GM18858 (cell line): ENCODE data around the gene NTRK3.

Source experiments
- ATAC-seq: cut with Tn5 transposase; IDR thresholded peaks from one replicate; pipeline ENCODE4 v1.9.1; 2021; ENCODE audit not compliant: unreplicated experiment

The NTRK3 gene

DNA sequence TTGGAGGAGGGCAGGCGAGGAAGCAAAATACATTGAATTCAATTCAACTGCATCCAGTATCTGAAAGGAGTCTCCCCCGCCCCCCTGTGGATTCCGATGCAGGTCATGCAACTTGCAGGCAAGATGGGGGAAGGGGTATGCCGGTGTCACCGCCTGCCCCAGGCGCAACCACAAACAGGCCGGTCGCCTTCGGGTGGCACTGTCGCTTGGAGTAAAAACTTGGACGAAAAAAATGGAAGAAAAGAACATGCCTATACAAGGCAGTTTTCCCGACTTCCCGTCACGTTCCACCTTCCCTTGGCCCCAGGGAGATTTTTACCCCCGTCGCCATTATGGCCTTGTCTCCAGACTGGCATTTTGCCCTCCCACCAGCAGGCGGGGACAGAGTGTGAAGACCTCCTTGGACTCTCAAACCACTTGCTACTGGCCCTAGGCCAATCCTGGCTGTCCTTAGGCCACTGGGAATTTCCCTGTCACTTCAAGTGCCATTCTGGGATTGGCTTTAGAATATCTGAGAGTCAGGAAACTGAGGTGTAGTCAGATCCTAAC, 1.6 kb upstream of the NTRK3 start:
- no peak for ATAC-seq

DNA sequence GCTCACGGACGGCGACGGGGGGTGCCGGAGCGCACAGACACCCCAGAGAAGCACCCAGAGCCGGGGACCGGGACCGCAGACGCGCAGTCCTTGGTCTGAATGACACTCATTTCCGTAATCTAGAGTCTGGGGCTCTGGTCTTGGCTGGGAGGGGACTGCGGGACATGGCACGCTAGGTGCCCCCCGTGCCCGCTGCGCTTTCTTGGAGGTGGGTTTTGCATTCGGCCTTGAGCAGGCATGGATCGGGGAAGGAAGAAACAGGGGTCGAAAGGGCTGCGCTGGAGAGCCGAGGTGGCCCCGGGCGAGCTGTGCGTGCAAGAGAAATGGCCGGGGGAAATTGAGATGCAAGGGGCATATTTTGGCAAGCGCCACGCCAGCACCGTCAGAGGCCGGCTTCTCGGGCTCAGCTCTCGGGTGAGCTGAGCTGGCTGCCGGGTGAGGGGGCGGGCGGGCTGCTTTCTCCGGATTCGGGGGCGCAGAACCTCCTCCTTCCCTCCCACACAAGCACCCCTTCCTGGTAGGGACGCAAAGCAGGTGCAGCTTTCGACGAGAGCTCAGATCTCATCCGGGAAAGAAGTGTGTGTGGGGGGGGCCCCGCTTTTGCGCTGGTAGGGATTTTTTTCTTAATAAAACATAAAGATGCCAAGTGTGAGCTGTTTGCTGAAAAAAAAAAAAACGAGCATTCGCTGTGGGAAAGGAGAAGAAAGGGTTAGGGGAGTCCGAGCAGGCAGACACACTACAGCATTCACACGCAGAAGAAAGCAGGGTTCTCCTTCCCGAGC, 963 bp upstream of the NTRK3 start:
- ATAC-seq = no peak

DNA sequence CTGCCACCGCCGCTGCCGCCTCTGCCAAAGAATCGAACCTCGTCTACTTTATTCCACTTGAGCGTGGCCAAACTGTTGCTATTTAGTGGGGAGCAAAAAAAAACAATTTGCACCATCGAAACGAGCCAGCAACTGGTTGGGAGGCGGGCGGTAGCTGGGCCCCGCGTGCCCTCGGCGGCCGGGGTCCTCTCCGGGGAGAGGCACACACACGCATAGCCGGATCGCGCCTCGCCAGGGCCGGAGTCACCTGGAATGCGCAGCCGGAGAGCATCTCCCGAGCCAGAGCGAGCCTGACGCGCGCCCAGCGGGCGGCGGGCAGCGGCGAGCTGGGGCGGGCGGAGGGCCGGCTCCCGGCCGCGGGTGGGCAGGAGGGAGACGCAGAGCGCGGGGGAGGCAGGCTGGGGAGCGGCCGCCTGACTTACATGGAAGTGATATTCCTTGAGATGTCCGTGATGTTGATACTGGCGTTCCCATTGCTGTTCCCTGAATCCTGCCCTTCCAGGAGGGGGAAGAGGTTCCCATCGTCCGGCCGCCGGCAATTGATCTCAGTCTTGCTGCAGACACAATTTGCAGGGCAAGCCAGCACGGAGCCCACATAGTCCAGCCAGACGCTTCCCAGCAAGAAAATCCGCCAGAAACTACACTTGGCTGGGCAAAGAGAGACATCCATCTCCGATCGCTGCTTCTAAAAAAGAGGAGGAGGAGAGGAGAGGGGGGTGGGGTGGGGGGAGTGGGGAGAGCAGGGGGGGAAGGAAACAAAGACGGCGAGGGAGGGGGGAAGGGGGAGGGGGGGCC, 858 bp downstream of the NTRK3 start:
- ATAC-seq = no peak

DNA sequence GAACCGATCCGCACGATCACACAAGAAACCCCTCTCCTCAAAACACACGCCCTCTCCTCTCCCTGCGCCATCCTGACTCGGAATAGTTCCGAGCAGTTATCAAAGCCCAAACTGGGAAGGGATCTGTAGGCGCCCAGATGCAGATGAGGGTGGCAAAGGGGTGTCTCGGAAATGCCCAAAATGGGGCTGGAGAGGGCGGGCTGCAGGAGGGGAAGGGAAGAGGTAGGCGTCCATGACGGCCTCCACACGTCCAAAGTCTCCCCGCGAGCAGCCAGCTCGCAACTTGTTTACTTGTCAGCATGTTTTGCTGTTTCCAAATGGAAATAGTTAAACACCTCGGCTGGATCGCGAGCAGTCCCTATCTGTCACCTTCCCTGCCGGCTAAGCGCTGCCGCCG, 1.5 kb downstream of the NTRK3 start:
- ATAC-seq = no peak

DNA sequence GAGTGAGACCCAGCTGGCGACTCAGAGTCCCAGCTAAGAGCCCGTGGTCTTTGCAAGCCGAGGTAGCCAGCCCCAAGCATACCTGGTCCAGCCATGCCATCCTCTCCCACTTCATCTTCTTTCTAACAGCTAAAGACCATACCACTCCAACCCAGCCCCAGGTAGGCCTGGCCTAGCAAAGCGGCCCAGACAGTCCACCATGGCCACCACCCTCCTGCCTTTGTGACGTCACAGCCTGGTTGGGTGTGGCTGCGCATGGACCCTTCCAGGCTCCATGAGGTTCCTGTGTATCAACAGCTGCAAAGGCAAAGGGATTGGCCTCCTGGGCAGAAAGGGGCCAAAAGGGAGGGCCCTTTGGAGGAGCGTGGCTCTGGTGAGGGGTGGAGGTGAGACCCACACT, 4.1 kb downstream of the NTRK3 start:
- no peak for ATAC-seq

DNA sequence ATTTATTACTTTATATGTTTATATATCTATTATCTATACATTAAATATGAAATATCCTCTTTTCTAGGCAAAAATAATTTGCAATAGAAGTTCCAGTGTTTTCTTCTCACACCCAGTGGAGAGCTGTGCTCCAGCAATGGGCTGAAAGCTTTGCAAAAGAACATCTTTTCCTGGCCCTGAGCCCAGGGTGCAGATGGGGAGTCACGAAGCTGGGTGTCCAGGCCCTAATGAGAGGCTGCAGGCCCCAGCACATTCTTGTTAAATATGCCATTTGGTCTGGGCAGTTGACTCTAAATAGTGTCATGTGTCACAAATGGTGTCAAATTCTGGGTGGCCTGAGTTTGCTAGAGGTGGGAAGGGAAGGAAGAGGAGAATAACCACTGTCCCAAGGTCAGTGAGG, 5.7 kb downstream of the NTRK3 start:
- ATAC-seq = no peak

DNA sequence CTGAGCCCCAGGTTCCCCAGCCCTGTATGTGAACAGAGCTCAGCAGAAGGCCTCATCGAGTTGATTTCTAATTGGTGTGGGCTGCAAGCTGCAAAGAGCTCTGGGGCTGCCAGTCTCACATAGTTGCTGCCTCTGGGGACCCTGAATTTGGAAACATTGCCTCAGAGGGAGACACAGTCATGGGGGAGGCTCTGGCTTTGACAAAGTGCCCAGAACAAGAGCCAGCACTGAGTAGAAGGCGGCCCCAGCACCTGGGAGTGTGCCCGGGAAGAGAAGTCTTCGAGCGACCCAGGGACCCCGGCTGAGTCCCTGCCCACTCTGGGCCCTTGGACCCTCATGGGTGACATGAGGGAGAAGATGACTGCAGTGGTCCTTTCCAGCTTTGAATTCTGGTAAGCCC, 7.3 kb downstream of the NTRK3 start:
- no peak for ATAC-seq

DNA sequence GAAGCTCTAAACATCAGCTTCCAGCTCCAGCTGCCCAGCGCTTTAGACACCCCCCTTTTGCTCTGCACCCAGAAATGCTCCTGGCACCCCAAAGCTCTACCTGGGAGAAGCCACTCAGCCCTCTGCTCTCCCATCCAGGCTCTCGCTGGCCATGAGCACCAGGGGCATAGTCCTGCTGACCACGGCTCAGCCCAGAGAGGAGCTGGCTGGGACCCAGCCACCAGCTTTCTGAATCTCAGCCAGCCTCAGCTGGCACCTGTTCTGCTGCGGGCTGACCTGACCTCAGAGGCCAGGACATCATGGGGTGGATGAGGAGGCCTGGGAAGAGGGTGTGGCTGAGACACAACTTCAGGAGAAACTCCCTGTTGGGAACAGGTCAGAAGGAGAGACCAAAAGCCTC, 8.6 kb downstream of the NTRK3 start:
- no peak for ATAC-seq

DNA sequence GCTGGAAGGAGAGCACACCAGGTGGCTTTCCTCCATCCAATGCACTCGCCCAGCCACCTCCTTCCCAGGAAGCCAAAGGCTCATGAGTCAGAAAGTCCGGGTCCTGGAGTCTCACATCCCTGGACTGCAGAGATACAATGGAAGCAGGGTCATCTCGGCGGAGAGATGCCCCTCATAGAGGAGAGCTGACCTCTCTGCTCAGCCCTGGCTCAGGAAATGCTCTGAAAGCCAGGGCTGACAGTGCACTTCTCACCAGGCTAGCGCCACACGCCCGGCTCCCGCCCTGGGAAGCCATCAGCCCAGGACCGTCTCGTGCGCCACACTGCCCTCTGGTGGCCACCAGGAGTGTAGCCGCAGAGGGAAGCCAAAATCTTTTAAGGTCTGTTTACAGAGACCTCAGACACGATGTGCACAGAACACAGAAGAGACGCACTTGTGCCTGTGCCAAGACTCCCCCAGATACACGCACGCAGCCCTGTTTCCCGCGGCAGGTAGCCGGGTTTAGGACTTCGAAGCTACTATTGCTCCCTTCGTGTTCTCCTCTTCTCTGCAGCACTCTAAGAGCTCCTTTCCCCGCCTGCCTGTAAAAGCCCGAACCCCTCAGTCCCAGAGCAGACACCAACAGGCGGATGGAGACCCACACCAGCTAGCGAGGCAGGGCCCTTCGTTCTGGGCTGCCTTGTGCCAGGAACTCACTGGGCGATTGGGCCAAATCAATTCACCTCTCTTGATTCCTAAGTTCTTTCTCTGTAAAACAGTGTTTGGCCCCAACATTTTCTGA, 9.7 kb downstream of the NTRK3 start:
- ATAC-seq = peak; percentile 53

DNA sequence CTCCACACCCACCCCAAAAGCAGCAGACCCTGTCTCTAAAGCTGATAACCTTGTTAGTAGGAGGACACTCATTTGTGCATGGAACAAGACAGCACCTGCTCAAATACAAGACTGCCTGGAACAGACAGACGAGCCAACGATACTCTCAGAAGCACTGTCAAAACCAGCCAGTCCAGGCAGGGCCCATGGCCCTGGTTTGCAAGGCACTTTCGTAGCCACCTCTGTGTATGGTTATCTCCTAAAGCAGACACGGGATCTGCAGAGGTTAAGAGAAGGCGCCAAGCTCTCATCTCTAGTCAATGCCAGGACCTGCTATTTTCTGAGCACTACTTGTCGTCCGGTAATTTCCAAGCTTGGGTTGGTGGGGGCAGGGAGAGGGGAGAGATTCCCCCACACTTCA, 10.5 kb downstream of the NTRK3 start:
- no peak for ATAC-seq

DNA sequence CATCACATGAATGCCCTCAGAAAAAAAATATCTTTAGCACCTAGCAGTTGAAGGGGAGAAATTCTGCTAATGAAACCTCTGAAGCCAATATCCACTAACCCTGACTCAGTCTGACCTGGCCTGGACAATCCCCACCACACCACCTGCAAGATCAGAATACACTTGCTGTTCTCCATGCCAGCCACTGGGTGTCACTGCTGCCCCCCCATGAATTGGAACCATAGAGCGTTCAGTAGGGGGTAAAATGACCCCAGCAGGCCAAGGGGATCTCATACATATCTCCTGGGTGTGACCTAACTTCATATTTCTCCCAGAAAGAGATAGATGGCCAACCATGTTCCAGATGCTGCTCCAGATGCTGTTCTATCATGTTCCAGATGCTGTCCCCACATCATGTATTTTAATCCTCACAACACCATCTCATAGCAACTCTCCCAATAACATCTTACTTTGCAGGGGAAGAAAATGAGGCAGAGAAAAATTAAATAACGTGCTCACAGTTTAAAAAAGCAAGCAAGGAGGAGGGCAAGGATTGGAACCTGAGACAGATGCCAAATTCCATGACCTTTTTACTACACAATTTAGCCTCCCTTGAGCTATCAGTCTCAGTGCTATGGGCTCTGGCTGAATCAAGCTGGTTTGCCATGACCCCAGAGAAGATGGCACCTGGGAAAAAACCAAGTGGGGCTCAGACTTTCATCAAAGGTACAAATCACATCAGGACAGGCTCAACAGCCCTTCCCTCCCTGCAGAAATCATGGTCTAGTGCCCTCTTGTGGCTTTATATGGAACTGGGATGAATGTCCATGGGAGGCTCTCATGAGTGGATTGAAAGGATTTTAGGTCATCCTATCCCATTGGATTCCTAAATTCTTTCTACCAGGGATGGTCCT, 12.4 kb downstream of the NTRK3 start:
- ATAC-seq = peak; percentile 42

DNA sequence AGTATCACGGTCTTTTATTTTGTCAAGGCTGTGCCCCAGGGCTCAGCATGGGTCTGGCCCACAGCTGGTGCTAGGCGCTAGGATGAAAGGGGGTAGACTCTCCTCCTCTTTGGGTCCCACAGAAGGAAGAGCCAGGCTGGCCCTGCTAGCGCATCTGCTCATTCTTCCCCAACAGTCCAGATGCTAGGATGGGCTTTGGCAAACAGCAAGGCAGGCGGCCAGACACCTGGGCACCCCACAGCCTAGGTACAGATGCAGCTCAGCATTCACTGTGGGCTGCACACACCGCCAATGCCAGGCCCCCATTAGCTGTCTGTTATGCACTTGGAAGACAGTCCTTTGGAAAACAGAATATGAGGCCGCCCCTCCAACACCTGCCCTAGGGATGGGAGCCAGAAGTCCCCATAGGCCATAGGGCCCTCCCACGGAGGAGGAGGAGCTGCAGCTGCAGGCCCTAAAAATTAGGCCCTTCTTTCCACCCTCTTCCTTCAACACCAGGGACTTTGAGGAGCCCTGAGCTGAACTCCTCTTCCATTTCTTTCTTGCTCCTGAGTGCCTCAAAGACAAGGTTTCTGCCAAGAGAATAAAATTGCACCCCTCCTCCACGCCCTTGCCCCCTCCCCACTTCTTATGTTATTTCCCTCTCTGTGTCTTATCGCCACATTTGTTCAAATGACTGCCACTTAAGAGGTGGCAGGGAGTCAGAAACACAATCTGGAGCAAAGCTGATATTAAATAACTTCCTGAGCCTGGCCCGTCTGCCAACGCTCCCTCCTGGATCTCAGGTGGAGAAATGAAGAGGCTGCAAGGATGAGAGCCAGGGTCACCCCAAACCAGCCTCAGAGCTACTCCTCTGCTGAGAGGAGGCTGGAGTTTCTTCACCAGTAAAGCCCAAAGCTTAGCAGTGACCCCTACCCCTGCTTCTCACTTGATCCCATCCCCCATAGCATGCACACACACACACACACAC, 13.7 kb downstream of the NTRK3 start:
- no peak for ATAC-seq

DNA sequence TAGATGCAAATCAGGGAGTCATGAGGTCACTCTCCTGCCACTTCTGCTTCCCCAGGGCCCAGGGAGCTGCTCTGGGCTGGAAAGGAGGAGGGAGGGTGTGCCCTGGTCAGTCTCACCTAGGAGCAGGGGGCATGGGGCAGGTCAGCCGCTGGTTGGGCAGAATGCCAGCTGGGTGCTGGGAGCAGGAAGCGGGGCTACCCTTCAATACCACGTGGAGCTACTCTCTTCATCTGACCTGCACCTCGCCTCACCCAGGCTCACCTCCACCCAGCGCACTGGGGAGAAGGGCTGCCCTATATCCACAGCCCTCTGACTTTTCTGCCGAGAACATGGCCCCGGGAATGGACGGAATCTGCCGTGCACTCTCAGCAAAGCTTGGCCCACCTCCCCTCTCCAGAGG, 15.1 kb downstream of the NTRK3 start:
- no peak for ATAC-seq

DNA sequence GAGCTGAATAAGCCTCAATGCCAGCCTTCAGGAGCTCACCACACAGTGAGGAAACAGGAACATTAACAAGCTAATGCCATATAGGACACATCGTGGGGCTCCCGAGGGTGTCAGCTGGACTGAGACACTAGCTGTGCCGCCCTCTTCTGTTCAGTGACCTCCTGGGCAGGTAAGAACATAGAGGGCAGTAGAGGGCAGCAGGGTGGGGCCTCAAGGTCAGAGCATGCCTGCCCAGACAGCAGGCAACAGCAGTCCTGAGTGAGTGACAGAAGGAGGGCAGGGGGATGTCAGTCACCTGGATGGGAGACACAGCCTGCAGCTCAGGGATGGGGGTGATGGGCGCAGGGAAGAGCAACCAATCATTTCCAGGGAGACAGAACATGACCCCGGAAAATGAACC, 15.5 kb downstream of the NTRK3 start:
- ATAC-seq = no peak

DNA sequence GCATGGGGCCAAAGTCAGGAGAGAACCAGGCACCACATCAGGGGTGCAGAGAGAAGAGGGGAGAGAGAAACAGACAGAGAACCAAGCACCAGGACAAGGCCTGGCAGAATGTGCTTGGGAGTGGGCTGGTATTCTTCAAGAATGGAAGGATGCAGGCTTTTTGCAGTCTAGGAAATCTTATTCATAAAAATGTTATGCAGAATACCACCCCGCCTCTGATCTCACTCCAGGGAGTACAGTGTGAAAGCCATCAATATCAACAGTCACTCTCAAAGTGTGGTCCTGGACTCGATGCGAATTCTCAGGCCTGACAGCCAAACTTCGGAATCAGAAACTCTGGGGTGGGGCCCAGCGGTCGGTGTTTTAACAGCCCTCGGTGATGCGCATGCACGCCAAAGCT, 16.9 kb downstream of the NTRK3 start:
- ATAC-seq = no peak

DNA sequence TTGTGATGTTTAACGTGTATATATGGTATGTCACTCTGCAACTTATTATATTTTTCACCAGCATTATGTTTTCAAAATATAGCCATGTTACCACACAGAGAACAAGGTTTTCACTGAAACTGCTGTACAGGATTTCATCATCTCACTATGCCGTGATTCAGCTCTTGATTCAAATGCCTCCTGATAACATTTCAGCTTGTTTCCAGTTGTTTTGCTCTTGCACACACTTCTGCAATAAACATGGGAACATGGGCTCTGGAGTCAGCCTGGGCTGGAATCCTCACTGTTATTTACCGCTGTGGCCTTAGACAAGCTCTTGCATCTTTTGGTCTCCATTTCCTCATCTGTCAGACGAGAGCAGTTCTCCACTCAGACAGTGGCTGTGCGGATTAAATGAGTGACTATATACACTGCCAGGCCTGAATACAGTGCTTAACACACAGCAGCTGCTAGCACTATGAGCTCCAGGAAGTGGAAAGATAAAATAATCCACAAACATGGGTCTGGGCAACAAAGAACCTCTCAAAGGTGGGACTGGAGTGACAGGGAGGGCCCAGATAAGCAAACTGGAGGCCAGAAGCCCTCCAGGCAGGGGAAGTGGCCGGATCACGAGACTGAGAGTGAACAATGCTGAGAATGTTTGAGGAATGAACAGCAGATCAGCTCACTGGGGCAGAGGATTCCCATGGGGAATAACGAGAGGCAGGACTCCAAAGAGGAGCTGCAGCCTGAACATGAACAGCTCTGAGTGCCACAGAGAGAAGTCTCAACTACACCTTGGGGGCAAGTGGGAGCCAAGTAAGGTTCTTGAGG, 17.7 kb downstream of the NTRK3 start:
- ATAC-seq = no peak

DNA sequence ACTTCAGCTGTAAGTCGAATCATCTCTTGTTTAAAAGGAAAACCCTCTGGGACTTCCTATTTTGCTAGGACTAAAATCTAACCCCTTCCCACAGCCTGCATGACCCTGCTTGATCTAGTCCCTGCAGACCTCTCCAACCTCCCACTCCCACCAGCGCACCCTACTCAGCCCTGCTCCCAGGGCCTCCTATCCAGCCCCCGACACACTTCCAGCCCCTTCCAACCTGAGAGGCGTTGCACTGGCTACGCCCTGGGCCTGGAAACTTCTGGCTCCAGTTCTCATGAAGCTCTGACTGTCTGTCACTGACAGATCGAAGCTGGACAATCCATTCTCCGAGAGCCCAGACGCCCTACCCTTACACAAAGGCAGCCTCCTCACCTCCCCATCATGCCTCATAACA, 21.8 kb downstream of the NTRK3 start:
- ATAC-seq = no peak

DNA sequence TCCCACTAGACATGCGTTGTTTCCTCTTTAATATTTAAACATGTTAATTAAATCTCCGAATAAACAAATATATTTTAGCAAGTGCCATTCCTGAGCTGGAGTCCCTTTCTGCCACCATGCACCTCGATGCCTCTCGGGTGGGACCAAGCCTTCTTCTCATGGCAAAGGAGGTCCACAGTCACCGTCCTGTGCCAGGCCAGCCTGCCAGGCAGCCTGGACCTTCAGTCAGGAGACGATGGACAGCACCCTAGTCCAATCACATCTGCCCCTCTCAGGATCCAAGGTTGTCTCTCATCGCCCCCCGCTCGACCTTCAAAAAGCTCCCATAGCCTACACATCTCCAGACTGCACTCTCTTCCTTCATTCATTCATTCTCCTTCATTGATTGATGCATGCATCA, 22.6 kb downstream of the NTRK3 start:
- no peak for ATAC-seq
